H1 (cell line): ENCODE measurements around the gene SPTB. TPM values are rescaled to one million over a fixed set of nuclear protein-coding genes. Genes with fewer than 3 reads are reported as not detected.

Experiments
- CTCF ChIA-PET: fragments of 300-600 bp; sonication (Branson Sonifier 250); formaldehyde crosslinking; loops from one replicate; lab custom pipeline; 2021; ENCODE audit not compliant: partially characterized antibody; lab: Charles Lee
- POLR2A ChIA-PET: fragments of 300-600 bp; sonication (Branson Sonifier 250); formaldehyde crosslinking; loops from one replicate; lab custom pipeline; 2021; ENCODE audit warnings: inconsistent platforms; ENCODE audit not compliant: partially characterized antibody; lab: Charles Lee
- DNase-seq, 2 experiments: peaks; one replicate each; pipeline versions ENCODE4 v3.0.0 to v3.0.0-alpha.2; 2010 to 2022; ENCODE audit warnings: low spot score in 2 of 2, low read depth in 1 of 2, mixed read lengths in 1 of 2
- FAIRE-seq: peaks from 2 replicates; lab custom pipeline; 2011; peaks lifted over from hg19 to GRCh38; lab: Jason Lieb, UNC
- H2AFZ ChIP-seq: 2 replicates; pipeline ENCODE4 v1.8.1; 2012; ENCODE audit warnings: low read length, inconsistent platforms
- H2AK5ac ChIP-seq: 2 replicates; pipeline ENCODE4 v1.6.1; 2013; ENCODE audit warnings: low read depth, low read length
- H2BK120ac ChIP-seq: replicated peaks from 2 replicates; pipeline ENCODE3; 2013; ENCODE audit warnings: low read depth, low read length, inconsistent platforms
- H2BK12ac ChIP-seq: 2 replicates; pipeline ENCODE4 v1.6.1; 2013; ENCODE audit warnings: low read depth, low read length
- H2BK15ac ChIP-seq: 2 replicates; pipeline ENCODE4 v1.6.1; 2013; ENCODE audit warnings: low read length
- H2BK20ac ChIP-seq: 2 replicates; pipeline ENCODE4 v1.6.1; 2013; ENCODE audit warnings: low read length
- H2BK5ac ChIP-seq: 2 replicates; pipeline ENCODE4 v1.6.1; 2013; ENCODE audit warnings: low read depth, low read length
- H3K14ac ChIP-seq: 2 replicates; pipeline ENCODE4 v1.6.1; 2013; ENCODE audit warnings: inconsistent platforms; ENCODE audit not compliant: insufficient read length
- H3K18ac ChIP-seq: 2 replicates; pipeline ENCODE4 v1.6.1; 2013; ENCODE audit warnings: low read length; ENCODE audit errors: extremely low read depth
- H3K23ac ChIP-seq: 2 replicates; pipeline ENCODE4 v1.6.1; 2013; ENCODE audit warnings: inconsistent platforms; ENCODE audit not compliant: insufficient read length
- H3K23me2 ChIP-seq: 2 replicates; pipeline ENCODE4 v1.6.1; 2013; ENCODE audit warnings: low read depth, low read length
- H3K27ac ChIP-seq: 2 replicates; pipeline ENCODE4 v1.6.1; 2011; ENCODE audit warnings: low read depth, low read length, inconsistent platforms
- H3K27me3 ChIP-seq, 4 experiments: replicated peaks in 1 of 4; 1 replicate in 1 of 4; 2 replicates in 3 of 4; pipeline versions ENCODE4 v1.6.1 to v1.8.1; 2011 to 2013; ENCODE audit warnings: low read length in 3 of 4, mild to moderate bottlenecking in 3 of 4, inconsistent platforms in 2 of 4, mixed read lengths in 2 of 4, moderate library complexity in 1 of 4; ENCODE audit not compliant: control insufficient read depth in 3 of 4, insufficient read depth in 3 of 4; ENCODE audit errors: extremely low read depth in 1 of 4
- H3K36me3 ChIP-seq, 4 experiments: 2 replicates each; pipeline versions ENCODE4 v1.6.1 to v1.8.1; 2011 to 2013; ENCODE audit warnings: mild to moderate bottlenecking in 4 of 4, low read length in 3 of 4, moderate library complexity in 2 of 4, control low read depth in 1 of 4, inconsistent platforms in 1 of 4; ENCODE audit not compliant: insufficient read depth in 4 of 4, control insufficient read depth in 2 of 4
- H3K4ac ChIP-seq: replicated peaks from 2 replicates; pipeline ENCODE3; 2013; ENCODE audit warnings: low read length, low read depth, mixed read lengths, inconsistent platforms; ENCODE audit not compliant: insufficient read length
- H3K4me1 ChIP-seq, 4 experiments: replicated peaks in 1 of 4; 1 replicate in 1 of 4; 2 replicates in 3 of 4; pipeline versions ENCODE4 v1.6.1 to v1.8.1; 2011 to 2013; ENCODE audit warnings: low read length in 3 of 4, inconsistent platforms in 2 of 4, mixed read lengths in 1 of 4; ENCODE audit not compliant: insufficient read depth in 4 of 4, control insufficient read depth in 3 of 4
- H3K4me2 ChIP-seq, 2 experiments: 2 replicates each; pipeline versions ENCODE4 v1.6.1 to v1.8.1; 2011 to 2013; ENCODE audit warnings: low read depth in 2 of 2, low read length in 2 of 2, control low read depth in 1 of 2, inconsistent platforms in 1 of 2, mild to moderate bottlenecking in 1 of 2; ENCODE audit not compliant: insufficient read depth in 1 of 2
- H3K4me3 ChIP-seq, 4 experiments: fragments of 200-600, 300-600 bp in 1 of 4; sonication (generic), shearing (Covaris generic), sonication (Bioruptor Twin) in 1 of 4; 2 replicates each; pipeline versions ENCODE4 v1.5.1 to v1.8.1; 2011 to 2016; ENCODE audit warnings: low read length in 4 of 4, low read depth in 3 of 4, control low read depth in 2 of 4, inconsistent platforms in 2 of 4, mild to moderate bottlenecking in 2 of 4, mixed read lengths in 1 of 4, moderate library complexity in 1 of 4; ENCODE audit not compliant: insufficient read depth in 2 of 4; ENCODE audit errors: extremely low read depth in 1 of 4
- H3K56ac ChIP-seq: replicated peaks from 2 replicates; pipeline ENCODE3; 2013; ENCODE audit warnings: low read depth, mild to moderate bottlenecking, mixed read lengths, low read length, inconsistent platforms; ENCODE audit not compliant: insufficient read length
- H3K79me1 ChIP-seq: 2 replicates; pipeline ENCODE4 v1.6.1; 2013; ENCODE audit warnings: low read depth, low read length, control low read depth
- H3K79me2 ChIP-seq, 2 experiments: 2 replicates each; pipeline versions ENCODE4 v1.6.1 to v1.8.1; 2012 to 2013; ENCODE audit warnings: low read length in 2 of 2, mild to moderate bottlenecking in 2 of 2, inconsistent platforms in 1 of 2; ENCODE audit not compliant: insufficient read depth in 2 of 2, control insufficient read depth in 1 of 2
- H3K9ac ChIP-seq, 4 experiments: replicated peaks in 1 of 4; 1 replicate in 1 of 4; 2 replicates in 3 of 4; pipeline versions ENCODE4 v1.6.1 to v1.8.1; 2011 to 2013; ENCODE audit warnings: low read depth in 3 of 4, low read length in 3 of 4, control low read depth in 2 of 4, mild to moderate bottlenecking in 2 of 4, moderate library complexity in 2 of 4, inconsistent platforms in 1 of 4; ENCODE audit errors: extremely low read depth in 1 of 4
- H3K9me3 ChIP-seq, 2 experiments: 2 replicates each; pipeline versions ENCODE4 v1.6.1 to v1.8.1; 2012 to 2013; ENCODE audit warnings: mild to moderate bottlenecking in 2 of 2, moderate library complexity in 2 of 2, control low read depth in 1 of 2, inconsistent platforms in 1 of 2, low read depth in 1 of 2, low read length in 1 of 2, mixed read lengths in 1 of 2; ENCODE audit not compliant: insufficient read depth in 2 of 2
- H4K20me1 ChIP-seq, 2 experiments: replicated peaks in 1 of 2; 2 replicates each; pipeline versions ENCODE3 to v1.8.1; 2011 to 2013; ENCODE audit warnings: inconsistent platforms in 2 of 2, low read length in 2 of 2, mild to moderate bottlenecking in 1 of 2; ENCODE audit not compliant: insufficient read depth in 2 of 2, control insufficient read depth in 1 of 2
- H4K5ac ChIP-seq: 2 replicates; pipeline ENCODE4 v1.6.1; 2013; ENCODE audit warnings: low read length, low read depth, mixed read lengths, inconsistent platforms; ENCODE audit not compliant: insufficient read length
- H4K8ac ChIP-seq: 2 replicates; pipeline ENCODE4 v1.8.0; 2013; ENCODE audit warnings: mild to moderate bottlenecking, moderate library complexity, low read length, inconsistent platforms; ENCODE audit not compliant: insufficient read depth; ENCODE audit errors: extremely low read depth
- H4K91ac ChIP-seq: replicated peaks from 2 replicates; pipeline ENCODE3; 2013; ENCODE audit warnings: low read length, mixed read lengths, inconsistent platforms; ENCODE audit not compliant: insufficient read length
- CBX5 ChIP-seq: fragments of 300-800, 300-1000 bp; sonication (generic); IDR thresholded peaks from 2 replicates; pipeline ENCODE4 v1.7.1; 2016; ENCODE audit warnings: antibody characterized with exemption, low read length, low read depth
- KDM1A ChIP-seq: fragments of 200-600, 300-600 bp; sonication (generic); IDR thresholded peaks from 2 replicates; pipeline ENCODE4 v1.7.1; 2016; ENCODE audit warnings: mild to moderate bottlenecking, low read length, borderline replicate concordance
- RBBP5 ChIP-seq: IDR thresholded peaks from 2 replicates; pipeline ENCODE4 v1.7.1; 2012; ENCODE audit warnings: low read depth, mild to moderate bottlenecking, inconsistent platforms, low read length, moderate library complexity, borderline replicate concordance
- WGBS, 2 experiments: shearing (Covaris generic) in 1 of 2; methylation state at CpG; one replicate each; pipeline versions ENCODE4 v1.1.6 to v1.1.7; 2013 to 2015; ENCODE audit warnings: low lambda C conversion rate in 2 of 2, mixed read lengths in 2 of 2, inconsistent platforms in 1 of 2, low coverage in 1 of 2, missing lambda C conversion rate in 1 of 2; ENCODE audit not compliant: insufficient replicate concordance in 2 of 2, insufficient coverage in 1 of 2, insufficient read length in 1 of 2; ENCODE audit errors: extremely low coverage in 1 of 2, missing lambda C conversion rate in 1 of 2; 5-methylcytosine and 5-hydroxymethylcytosine counted together
- polyA plus RNA-seq, 7 experiments: library from polyadenylated mRNA; depleted of rRNA in 3 of 7; stranded (reverse) in 5 of 7; unstranded in 2 of 7; fragments of >200 nt in 5 of 7; fragments of 200-250 nt in 2 of 7; gene quantifications; 1 replicate in 5 of 7; 2 replicates in 1 of 7; 4 replicates in 1 of 7; pipeline versions ENCODE4 v1.2.1 to v1.2.3, GENCODE V29; 2011 to 2013; ENCODE audit warnings: missing spikeins in 2 of 7, mixed read lengths in 2 of 7
- total RNA-seq: library from RNA; stranded (reverse); fragmentation: NEBNext Ultra II Directional; extraction: Animal tissue kit (Norgen Biotek cat#: 25700); gene quantifications from 2 replicates; pipeline ENCODE4 v1.2.1, GENCODE V29; 2021

SPTB gene
- total and polyA plus RNA-seq, 2 of the 8 experiments (the other 6 are each of a cell fraction or from before 2014, with no cell fraction given): 0.30 to 2.4 TPM

DNA sequence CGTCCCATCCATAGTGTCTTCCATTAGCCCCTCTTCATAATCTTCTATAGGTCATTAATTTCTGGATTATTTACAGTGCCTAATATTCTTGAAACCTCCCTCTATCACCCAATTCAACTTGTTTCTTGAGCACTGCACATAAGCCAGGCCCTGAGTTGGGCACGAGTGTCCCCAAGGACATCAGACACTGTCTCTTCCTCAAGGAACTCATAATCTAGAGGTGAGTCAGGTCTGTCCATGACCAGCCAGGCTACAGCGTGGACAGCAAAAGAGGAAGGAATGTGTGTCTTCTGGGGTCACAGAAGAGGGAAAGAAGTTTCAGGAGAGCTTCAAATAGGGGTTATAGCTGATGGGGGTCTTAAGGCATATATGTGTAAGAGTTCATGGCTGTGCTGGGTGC is 12.5 kb downstream of the SPTB start:
- H4K8ac ChIP-seq: no peak overlapping the region
- H2BK120ac ChIP-seq: no peak overlapping the region
- H3K79me2 ChIP-seq: no peaks in the 10 kb centered on the region
- H2BK20ac ChIP-seq: no peak overlapping the region
- no peak overlapping the region for H3K4me3 ChIP-seq
- H3K23ac ChIP-seq: no peak overlapping the region
- no peak overlapping the region for H2BK15ac ChIP-seq
- TF ChIP-seq KDM1A: no peak
- TF ChIP-seq RBBP5: no peak
- no peak for TF ChIP-seq CBX5
- no peak overlapping the region for H3K14ac ChIP-seq
- DNase-seq (no peak), FAIRE-seq (no peak)
- no peak overlapping the region for H3K27ac ChIP-seq
- H3K4me2 ChIP-seq: no peak overlapping the region
- no peaks in the 10 kb centered on the region for H3K23me2 ChIP-seq
- no peak overlapping the region for H3K18ac ChIP-seq
- no peaks in the 10 kb centered on the region; a peak in 2 of 7 replicates for H3K27me3 ChIP-seq
- POLR2A ChIA-PET: interaction anchor here (1.5 kb wide), 1 partner anchor 31 kb away, joined by 3 read pairs; no protein-coding TSS in a partner anchor
- CTCF ChIA-PET: interaction anchor here (1.5 to 6.7 kb wide), 5 partner anchors 12 to 65 kb away, joined by 3 to 41 read pairs (median 36); partner anchors contain the start of gene SPTB
- no peaks in the 10 kb centered on the region for H3K79me1 ChIP-seq
- 90% methylated on average over 3 of the region's 3 CpGs; no CpG with 5 or more reads in 1 of the 2 experiments for WGBS, 2 experiments
- H3K9me3 ChIP-seq: no peaks in the 10 kb centered on the region
- H4K5ac ChIP-seq: no peak overlapping the region
- no peak overlapping the region for H3K4ac ChIP-seq
- H3K36me3 ChIP-seq: no peaks in the 10 kb centered on the region
- no peak overlapping the region for H4K91ac ChIP-seq
- no peak overlapping the region for H2BK12ac ChIP-seq
- H3K56ac ChIP-seq: no peak overlapping the region
- H4K20me1 ChIP-seq: no peaks in the 10 kb centered on the region
- no peak overlapping the region for H3K9ac ChIP-seq
- no peak overlapping the region for H2AFZ ChIP-seq
- H2BK5ac ChIP-seq: no peak overlapping the region
- H3K4me1 ChIP-seq: peaks cover 0 to 12% (median 3%) of the 10 kb centered on the region in 4 experiments; a peak in 3 of 7 replicates
- H2AK5ac ChIP-seq: no peak overlapping the region
